Adrenal gland (tissue), 5 donors: Measurements from ENCODE around the gene TEAD1.

Experiments
- CTCF ChIP-seq, 6 experiments: fragments of 450-650 bp in 4 of 6; fragments of 200-600 bp in 2 of 6; sonication (generic) in 1 of 6; IDR thresholded peaks; 1 replicate in 5 of 6; 2 replicates in 1 of 6; pipeline versions ENCODE4 v1.5.1 to v1.8.0; 2016 to 2021; ENCODE audit warnings: antibody characterized with exemption in 6 of 6, mild to moderate bottlenecking in 2 of 6, moderate library complexity in 1 of 6
- POLR2A ChIP-seq, 2 donors: fragments of 450-650 bp; IDR thresholded peaks; one replicate each; pipeline ENCODE4 v1.6.1; 2017; ENCODE audit warnings: antibody characterized with exemption in 2 of 2, mild to moderate bottlenecking in 2 of 2, moderate library complexity in 1 of 2
- donor health status: DM: no; HTN: no; CAD: no.

- TF ChIP-seq CTCF (IDR thresholded peaks at IDR 0.05) (no peak), POLR2A (IDR thresholded peaks at IDR 0.05) (no peak)
Measured at GRCh38 chr11:12803086-12803826, 129.0 kb downstream of the TEAD1 start.
